ENCODE data around the gene NLGN2. TPM values are rescaled to one million over a fixed set of nuclear protein-coding genes. Genes with fewer than 3 reads are reported as not detected.

Gene NLGN2
- total RNA-seq, 1 donor from 2014 or later: 30.3 TPM

DNA sequence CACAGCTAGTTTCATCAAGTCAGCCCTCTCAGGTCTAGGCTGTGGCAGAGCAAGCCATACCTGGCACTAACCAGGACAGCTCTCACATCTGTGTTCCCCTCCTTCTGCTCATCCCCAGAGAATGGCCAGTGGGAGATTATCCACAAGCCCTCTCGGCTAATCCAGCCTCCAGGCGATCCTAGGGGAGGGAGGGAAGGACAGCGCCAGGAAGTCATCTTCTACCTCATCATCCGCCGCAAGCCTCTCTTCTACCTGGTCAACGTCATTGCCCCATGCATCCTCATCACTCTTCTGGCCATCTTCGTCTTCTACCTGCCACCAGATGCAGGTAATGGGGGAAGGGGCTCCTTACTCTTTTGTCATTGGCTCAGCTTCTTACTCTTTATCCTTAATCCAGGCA is 40.8 kb downstream of the NLGN2 start:
- no peak overlapping the region for H3K4me3 Mint-ChIP-seq (ENCODE audit: low read depth)
- TF ChIP-seq, protein P1, sequence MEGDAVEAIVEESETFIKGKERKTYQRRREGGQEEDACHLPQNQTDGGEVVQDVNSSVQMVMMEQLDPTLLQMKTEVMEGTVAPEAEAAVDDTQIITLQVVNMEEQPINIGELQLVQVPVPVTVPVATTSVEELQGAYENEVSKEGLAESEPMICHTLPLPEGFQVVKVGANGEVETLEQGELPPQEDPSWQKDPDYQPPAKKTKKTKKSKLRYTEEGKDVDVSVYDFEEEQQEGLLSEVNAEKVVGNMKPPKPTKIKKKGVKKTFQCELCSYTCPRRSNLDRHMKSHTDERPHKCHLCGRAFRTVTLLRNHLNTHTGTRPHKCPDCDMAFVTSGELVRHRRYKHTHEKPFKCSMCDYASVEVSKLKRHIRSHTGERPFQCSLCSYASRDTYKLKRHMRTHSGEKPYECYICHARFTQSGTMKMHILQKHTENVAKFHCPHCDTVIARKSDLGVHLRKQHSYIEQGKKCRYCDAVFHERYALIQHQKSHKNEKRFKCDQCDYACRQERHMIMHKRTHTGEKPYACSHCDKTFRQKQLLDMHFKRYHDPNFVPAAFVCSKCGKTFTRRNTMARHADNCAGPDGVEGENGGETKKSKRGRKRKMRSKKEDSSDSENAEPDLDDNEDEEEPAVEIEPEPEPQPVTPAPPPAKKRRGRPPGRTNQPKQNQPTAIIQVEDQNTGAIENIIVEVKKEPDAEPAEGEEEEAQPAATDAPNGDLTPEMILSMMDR (IDR thresholded peaks at IDR 0.05; ENCODE audit: unreplicated experiment): no peak

DNA sequence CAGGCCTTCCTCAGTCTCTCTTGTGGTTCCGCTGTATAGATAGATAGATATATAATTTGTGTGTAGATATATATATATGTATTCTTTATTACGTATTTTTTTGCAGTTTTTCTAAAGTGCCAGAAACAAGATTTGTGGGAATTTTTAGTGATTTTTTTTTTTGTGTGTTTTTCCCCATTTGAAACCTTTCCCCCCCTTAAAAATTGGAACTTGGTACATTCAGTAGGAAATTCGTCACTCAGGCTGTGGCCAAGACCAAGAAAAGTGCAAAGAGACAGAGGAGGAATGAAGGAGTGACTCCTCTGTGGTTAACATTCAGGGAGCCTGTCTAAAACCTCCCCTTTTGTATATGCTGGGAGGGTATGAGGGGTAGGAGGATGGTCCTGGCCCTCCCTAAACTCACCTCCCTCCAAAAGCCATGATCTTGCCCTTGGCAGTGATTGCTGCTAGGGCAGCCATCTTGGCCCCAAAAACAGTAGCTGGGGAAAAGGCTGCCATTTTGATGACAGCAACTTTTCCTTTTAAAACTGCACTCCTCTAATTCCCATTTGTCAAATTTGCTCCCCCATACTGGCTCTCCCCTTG is 52.4 kb downstream of the NLGN2 start:
- Mint-ChIP-seq H3K36me3 (ENCODE audit: insufficient read depth) (no peaks in the 10 kb centered on the region), H3K4me1 (ENCODE audit: low read depth) (peaks cover 3% of the 10 kb centered on the region), H3K4me3 (ENCODE audit: low read depth) (no peak overlapping the region), H3K9me3 (ENCODE audit: low read depth) (no peaks in the 10 kb centered on the region), H3K27ac (no peak overlapping the region), H3K27me3 (no peaks in the 10 kb centered on the region)
- DNase-seq (ENCODE audit: low spot score, unreplicated experiment): no peak
- TF ChIP-seq, protein P1 (IDR thresholded peaks at IDR 0.05; ENCODE audit: unreplicated experiment): no peak

More for the DNA sequence above, 40.8 kb downstream of the NLGN2 start:
- no peak for DNase-seq (ENCODE audit: low spot score, unreplicated experiment)
- peaks cover 19% of the 10 kb centered on the region for H3K27me3 Mint-ChIP-seq
- H3K36me3 Mint-ChIP-seq (ENCODE audit: insufficient read depth): peaks cover 5% of the 10 kb centered on the region
- H3K9me3 Mint-ChIP-seq (ENCODE audit: low read depth): no peaks in the 10 kb centered on the region
- H3K4me1 Mint-ChIP-seq (ENCODE audit: low read depth): peaks cover 10% of the 10 kb centered on the region
- no peak overlapping the region for H3K27ac Mint-ChIP-seq

DNA sequence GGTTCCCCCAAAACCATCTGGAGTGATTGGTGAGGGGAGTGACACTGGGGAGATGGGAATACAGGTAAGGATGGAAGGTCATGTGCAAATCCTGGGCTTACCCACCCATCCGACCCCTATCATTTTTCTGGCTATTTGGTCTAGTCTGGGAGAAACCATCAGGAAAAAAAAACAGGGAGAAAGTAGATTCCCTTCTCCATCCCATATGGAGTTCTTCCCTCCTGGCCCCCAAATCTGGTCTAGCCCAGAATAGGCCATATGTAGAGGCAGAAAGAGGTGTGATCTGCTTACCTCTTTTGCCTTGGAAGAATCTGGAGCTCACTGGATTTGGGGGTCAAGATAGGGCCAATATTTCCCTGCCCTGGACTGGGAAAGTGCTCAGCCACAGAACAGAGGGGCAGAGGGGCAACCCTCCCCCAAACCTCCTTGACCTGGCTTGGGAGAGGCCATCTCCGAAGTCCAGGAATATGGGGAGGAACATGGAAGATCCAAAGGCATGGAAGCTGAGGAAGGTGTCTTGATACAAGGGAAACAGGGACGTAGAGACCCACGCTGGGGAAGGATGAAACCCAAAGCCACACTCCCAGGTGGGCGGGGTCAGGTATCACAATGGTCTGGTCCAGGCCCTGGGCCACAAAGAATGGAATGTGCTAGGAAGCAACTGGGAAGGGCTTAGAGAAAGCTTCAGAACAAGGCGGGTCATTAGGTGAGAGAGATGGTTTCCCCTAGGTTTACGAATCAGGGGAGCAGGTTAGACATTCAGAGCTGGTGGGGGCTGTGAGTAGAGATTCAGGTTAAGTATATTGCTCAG is 53.4 kb downstream of the NLGN2 start:
- Mint-ChIP-seq H3K27me3 (no peaks in the 10 kb centered on the region), H3K4me3 (ENCODE audit: low read depth) (no peak overlapping the region), H3K9me3 (ENCODE audit: low read depth) (no peaks in the 10 kb centered on the region), H3K4me1 (ENCODE audit: low read depth) (no peaks in the 10 kb centered on the region), H3K27ac (no peak overlapping the region), H3K36me3 (ENCODE audit: insufficient read depth) (no peaks in the 10 kb centered on the region)
- no peak for DNase-seq (ENCODE audit: low spot score, unreplicated experiment)
- TF ChIP-seq, protein P1 (IDR thresholded peaks at IDR 0.05; ENCODE audit: unreplicated experiment): no peak

DNA sequence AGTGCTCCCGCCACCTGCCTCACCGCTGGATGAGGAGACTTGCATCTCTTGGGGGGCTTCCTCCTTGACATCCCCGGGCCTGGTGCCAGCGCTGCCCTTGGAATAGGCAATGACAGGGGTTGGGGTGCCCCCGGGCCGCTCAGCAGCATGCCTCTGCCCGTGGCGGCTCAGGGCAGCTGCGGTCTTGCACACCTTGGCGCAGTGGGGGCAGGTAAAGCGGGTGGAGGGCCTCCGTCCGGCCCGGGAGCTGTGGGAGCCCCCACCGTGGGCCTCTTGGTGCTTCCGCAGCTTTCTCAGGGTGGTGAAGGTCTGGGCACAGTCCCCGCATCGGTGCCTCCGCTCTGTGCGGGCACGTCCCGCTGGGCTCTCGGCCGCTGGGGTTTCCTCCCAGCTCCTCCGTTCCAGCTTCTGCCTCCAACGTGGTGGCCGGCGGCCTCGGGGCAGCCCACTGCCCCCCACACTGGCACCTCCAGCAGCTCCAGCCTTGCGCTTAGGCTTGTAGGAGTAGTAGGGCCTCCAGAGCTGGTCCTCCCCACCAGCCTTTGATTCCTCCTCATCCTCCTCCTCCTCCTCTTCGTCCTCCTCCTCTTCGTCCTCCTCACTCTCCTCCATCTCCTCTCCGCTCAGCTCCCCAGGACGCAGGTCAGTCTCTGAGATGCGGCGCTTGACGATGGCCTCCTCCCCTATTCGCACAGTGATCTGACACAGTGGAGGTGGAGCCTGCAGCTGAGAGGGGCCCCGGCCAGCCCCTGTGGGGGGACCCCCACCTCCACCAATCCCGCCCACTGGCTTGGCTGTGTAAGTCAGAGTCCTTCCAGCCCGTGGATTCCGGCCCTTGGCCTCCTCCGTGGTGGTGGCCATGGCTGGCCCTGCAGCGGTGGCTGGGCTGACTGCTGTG is 55.1 kb downstream of the NLGN2 start:
- H3K9me3 Mint-ChIP-seq (ENCODE audit: low read depth): no peaks in the 10 kb centered on the region
- H3K27ac Mint-ChIP-seq: no peak overlapping the region
- H3K4me1 Mint-ChIP-seq (ENCODE audit: low read depth): no peaks in the 10 kb centered on the region
- H3K4me3 Mint-ChIP-seq (ENCODE audit: low read depth): no peak overlapping the region
- TF ChIP-seq, protein P1 (IDR thresholded peaks at IDR 0.05; ENCODE audit: unreplicated experiment): no peak
- H3K27me3 Mint-ChIP-seq: no peaks in the 10 kb centered on the region
- H3K36me3 Mint-ChIP-seq (ENCODE audit: insufficient read depth): no peaks in the 10 kb centered on the region
- DNase-seq (ENCODE audit: low spot score, unreplicated experiment): no peak

DNA sequence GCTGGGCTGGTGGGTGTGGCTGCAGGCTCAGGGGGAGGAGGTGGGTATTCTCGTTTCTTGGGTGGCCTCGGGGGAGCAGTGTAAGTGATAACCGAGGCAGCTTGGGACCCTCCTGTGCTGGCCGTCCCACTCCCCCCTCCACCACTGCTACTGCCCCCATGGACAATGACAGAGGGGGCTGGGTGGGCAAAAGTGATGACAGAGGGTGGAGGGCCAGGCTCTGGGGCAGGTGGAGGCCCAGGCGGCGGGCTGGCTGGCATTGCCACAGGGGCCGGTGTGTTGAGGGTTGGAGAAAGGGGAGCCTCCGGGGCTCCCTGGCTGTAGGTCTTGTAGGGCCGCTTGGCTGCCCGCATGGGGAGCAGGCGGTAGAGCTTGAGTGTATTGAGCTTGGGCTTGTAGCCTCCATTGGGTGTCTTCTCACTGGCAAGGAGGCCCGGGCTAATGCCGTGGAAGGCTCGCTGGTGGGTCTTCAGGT is 55.8 kb downstream of the NLGN2 start:
- no peak for DNase-seq (ENCODE audit: low spot score, unreplicated experiment)
- Mint-ChIP-seq H3K36me3 (ENCODE audit: insufficient read depth) (no peaks in the 10 kb centered on the region), H3K27ac (no peak overlapping the region), H3K4me1 (ENCODE audit: low read depth) (no peaks in the 10 kb centered on the region), H3K27me3 (no peaks in the 10 kb centered on the region), H3K4me3 (ENCODE audit: low read depth) (no peak overlapping the region), H3K9me3 (ENCODE audit: low read depth) (no peaks in the 10 kb centered on the region)
- TF ChIP-seq, protein P1 (IDR thresholded peaks at IDR 0.05; ENCODE audit: unreplicated experiment): no peak
